ENCODE data around the gene RALGAPB.

- no peak for TF ChIP-seq CTCF (IDR thresholded peaks at IDR 0.05)
- TF ChIP-seq POLR2A (IDR thresholded peaks at IDR 0.05): no peak
These were observed 91.3 kb downstream of the RALGAPB start for GRCh38 chr20:38563802-38564431.
